ENCODE data around the gene FIGNL2. TPM values are rescaled to one million over a fixed set of nuclear protein-coding genes. Genes with fewer than 3 reads are reported as not detected.

Gene FIGNL2
- total RNA-seq, 1 experiment from 2014 or later = not detected

DNA sequence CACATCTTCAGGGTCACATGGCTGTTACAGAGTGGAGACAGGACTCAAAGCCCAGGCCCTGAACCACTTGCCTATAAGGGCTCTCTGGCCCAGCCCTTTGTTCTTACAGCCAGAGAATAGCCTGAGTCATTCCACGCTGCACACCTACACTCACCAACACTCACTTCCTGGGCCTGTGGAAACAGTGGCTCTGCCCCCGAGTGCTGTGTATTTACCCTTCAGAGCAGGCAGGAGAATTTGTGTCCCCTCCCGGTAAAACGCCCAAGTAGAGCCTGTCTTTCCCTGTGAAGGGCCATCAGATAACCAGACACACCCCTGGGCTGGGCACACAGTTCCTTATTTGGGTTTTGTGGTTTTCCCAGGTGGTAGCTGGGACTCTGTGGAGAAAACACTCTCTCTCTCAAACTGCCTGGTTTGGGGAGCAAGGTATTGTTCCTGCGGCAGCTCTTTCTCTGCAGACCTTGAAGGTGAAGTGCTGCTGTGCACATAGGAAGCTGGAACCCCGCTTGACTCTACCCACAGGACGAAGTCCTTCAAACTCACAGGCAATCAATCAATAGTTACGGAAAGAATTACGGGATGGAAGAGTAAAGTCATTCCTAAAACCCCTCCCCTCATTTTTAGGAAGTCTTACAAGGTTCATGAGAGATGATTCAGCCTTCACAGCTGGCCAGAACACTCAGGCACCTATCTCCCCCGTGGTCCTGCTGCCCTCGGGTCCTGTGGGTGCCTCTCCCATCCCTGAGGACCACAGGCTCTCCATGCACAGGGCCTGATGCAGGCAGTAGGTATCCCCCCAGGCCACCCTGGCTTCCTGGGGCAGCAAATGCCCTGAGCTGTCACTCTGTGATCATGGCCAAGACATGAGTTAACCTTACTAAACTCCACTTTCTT lies 20.3 kb downstream of the FIGNL2 start:
- CTCF ChIA-PET = interaction anchor here (0.6 to 2.2 kb wide), 7 partner anchors 13 to 840 kb away, joined by 3 to 11 read pairs (median 3); a partner anchor contains a TSS
- no peaks in the 10 kb centered on the region for H3K36me3 Mint-ChIP-seq (ENCODE audit: insufficient read depth, unreplicated experiment)

DNA sequence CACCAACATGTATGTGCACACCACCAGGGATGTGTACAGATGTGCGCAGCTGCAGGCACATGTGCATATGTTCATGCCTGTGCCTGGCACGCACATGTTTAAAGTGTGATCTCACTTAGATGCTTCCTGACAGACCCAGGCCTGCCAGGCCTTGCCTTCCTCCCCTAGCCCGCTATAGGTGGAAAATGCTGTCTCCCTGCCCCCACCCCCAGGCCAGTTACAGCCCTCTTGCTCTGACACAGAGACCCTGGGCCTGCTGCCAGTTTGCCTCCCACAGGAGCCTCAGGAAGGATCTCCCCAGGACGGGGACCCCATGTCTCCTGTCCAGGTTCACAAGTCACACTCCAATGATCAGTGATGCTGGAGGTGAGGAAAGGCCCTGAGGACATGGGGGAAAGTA lies 21.6 kb downstream of the FIGNL2 start:
- no TSS peak for BruUV-seq (replicated peaks)
- H3K4me3 Mint-ChIP-seq (ENCODE audit: unreplicated experiment) = no peak overlapping the region
- peaks cover 14% of the 10 kb centered on the region for H3K27me3 Mint-ChIP-seq (ENCODE audit: insufficient read depth, unreplicated experiment)
- H3K36me3 Mint-ChIP-seq (ENCODE audit: insufficient read depth, unreplicated experiment) = no peaks in the 10 kb centered on the region
- intact Hi-C loops (cut with micrococcal nuclease) = no loop called here
- H3K4me1 Mint-ChIP-seq (ENCODE audit: insufficient read depth, unreplicated experiment) = peaks cover 12% of the 10 kb centered on the region
- DNase-seq (ENCODE audit: unreplicated experiment) = no peak
- H3K9me3 Mint-ChIP-seq (ENCODE audit: unreplicated experiment) = no peaks in the 10 kb centered on the region
- H3K27ac Mint-ChIP-seq (ENCODE audit: low read depth, unreplicated experiment) = no peak overlapping the region
- ChIA-PET CTCF (interaction anchor here (4.6 kb wide), 1 partner anchor 404 kb away, joined by 77 read pairs; the partner anchor contains the start of gene SLC4A8), POLR2A (no interaction called here)
- TF ChIP-seq, protein P1, sequence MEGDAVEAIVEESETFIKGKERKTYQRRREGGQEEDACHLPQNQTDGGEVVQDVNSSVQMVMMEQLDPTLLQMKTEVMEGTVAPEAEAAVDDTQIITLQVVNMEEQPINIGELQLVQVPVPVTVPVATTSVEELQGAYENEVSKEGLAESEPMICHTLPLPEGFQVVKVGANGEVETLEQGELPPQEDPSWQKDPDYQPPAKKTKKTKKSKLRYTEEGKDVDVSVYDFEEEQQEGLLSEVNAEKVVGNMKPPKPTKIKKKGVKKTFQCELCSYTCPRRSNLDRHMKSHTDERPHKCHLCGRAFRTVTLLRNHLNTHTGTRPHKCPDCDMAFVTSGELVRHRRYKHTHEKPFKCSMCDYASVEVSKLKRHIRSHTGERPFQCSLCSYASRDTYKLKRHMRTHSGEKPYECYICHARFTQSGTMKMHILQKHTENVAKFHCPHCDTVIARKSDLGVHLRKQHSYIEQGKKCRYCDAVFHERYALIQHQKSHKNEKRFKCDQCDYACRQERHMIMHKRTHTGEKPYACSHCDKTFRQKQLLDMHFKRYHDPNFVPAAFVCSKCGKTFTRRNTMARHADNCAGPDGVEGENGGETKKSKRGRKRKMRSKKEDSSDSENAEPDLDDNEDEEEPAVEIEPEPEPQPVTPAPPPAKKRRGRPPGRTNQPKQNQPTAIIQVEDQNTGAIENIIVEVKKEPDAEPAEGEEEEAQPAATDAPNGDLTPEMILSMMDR (IDR thresholded peaks at IDR 0.05; ENCODE audit: unreplicated experiment) = no peak

More for the DNA sequence above, 20.3 kb downstream of the FIGNL2 start:
- POLR2A ChIA-PET = interaction anchor here (0.6 kb wide), 2 partner anchors 447 to 782 kb away, joined by 3 read pairs; no protein-coding TSS in a partner anchor
- DNase-seq (ENCODE audit: unreplicated experiment) = peak; percentile 35
- Mint-ChIP-seq H3K27ac (ENCODE audit: low read depth, unreplicated experiment) (peak overlapping the region; percentile 49), H3K27me3 (ENCODE audit: insufficient read depth, unreplicated experiment) (peaks cover 27% of the 10 kb centered on the region), H3K9me3 (ENCODE audit: unreplicated experiment) (no peaks in the 10 kb centered on the region), H3K4me1 (ENCODE audit: insufficient read depth, unreplicated experiment) (peaks cover 12% of the 10 kb centered on the region), H3K4me3 (ENCODE audit: unreplicated experiment) (no peak overlapping the region)
- TF ChIP-seq, protein P1 (IDR thresholded peaks at IDR 0.05; ENCODE audit: unreplicated experiment) = no peak
- intact Hi-C loops (cut with micrococcal nuclease) = no loop called here
- no TSS peak for BruUV-seq (replicated peaks)

DNA sequence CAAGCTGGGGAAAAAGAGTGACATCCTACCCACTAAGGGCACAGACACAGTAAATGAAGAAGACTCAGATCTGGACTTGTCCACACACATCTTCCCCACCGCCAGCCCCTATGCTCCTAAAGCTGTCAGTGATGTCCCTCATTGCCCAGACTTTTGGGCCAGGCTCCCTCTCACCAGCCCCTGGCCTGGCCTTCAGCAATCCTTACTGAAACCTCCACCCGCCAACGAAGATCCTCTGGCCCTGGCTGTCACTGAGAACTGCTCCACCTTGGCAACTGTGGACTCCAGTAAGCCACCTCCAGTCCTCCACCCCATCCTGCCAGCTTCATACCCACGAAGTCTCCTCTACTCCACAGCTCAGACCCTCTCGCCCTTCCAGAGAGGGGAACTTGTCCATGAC lies 23.3 kb downstream of the FIGNL2 start:
- H3K9me3 Mint-ChIP-seq (ENCODE audit: unreplicated experiment) = no peaks in the 10 kb centered on the region
- BruUV-seq (replicated peaks) = no TSS peak
- ChIA-PET CTCF (interaction anchor here (1.0 to 4.6 kb wide), 16 partner anchors 11 to 453 kb away, joined by 3 to 77 read pairs (median 5); partner anchors contain the start of genes GALNT6 and SLC4A8), POLR2A (no interaction called here)
- no peak overlapping the region for H3K4me3 Mint-ChIP-seq (ENCODE audit: unreplicated experiment)
- intact Hi-C loops (cut with micrococcal nuclease) = no loop called here
- no peak for DNase-seq (ENCODE audit: unreplicated experiment)
- peaks cover 2% of the 10 kb centered on the region for H3K27me3 Mint-ChIP-seq (ENCODE audit: insufficient read depth, unreplicated experiment)
- H3K27ac Mint-ChIP-seq (ENCODE audit: low read depth, unreplicated experiment) = no peak overlapping the region
- TF ChIP-seq, protein P1 (IDR thresholded peaks at IDR 0.05; ENCODE audit: unreplicated experiment) = no peak
- H3K36me3 Mint-ChIP-seq (ENCODE audit: insufficient read depth, unreplicated experiment) = no peaks in the 10 kb centered on the region
- H3K4me1 Mint-ChIP-seq (ENCODE audit: insufficient read depth, unreplicated experiment) = peaks cover 12% of the 10 kb centered on the region

DNA sequence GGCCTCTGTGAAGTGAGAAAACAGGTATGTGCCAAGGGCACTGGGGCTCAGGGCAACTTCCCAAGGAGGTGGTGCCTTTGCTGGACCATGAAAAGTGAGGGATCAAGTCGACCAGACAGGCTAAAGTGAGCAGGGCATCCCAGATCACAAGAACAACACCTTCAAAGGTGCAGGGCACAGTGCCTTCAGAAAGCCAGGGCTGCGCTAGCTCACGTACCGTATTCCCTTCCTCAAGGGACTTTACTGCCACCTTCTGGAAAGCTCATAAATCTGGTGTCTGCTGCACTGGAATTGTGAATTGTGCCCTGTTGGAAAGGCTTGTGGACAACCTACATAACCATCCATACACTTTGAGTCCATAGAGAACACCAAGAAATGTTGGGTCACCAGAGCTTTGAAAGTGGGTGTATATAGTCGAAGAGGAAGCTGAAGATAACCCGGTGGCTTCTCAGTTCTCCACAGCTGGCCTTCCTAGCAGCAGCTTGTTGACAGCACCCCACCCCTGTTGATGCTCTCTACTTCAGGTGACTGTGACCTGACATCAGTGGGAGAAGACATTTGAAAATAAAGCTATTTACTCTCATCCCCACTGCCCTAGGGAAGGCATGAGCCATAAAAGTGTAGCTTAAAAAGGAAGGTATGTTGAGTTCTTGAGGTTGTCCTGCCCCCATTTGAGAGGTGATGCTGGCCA lies 24.5 kb downstream of the FIGNL2 start:
- ChIA-PET CTCF (interaction anchor here (0.5 to 4.6 kb wide), 61 partner anchors 9 to 587 kb away, joined by 3 to 77 read pairs (median 5); partner anchors contain the start of genes GALNT6 and SLC4A8), POLR2A (interaction anchor here (0.6 to 1.7 kb wide), 4 partner anchors 140 to 515 kb away, joined by 3 to 12 read pairs (median 4); no protein-coding TSS in a partner anchor)
- Mint-ChIP-seq H3K4me3 (ENCODE audit: unreplicated experiment) (no peak overlapping the region), H3K27ac (ENCODE audit: low read depth, unreplicated experiment) (no peak overlapping the region), H3K4me1 (ENCODE audit: insufficient read depth, unreplicated experiment) (peaks cover 12% of the 10 kb centered on the region), H3K27me3 (ENCODE audit: insufficient read depth, unreplicated experiment) (peaks cover 12% of the 10 kb centered on the region), H3K36me3 (ENCODE audit: insufficient read depth, unreplicated experiment) (no peaks in the 10 kb centered on the region), H3K9me3 (ENCODE audit: unreplicated experiment) (no peaks in the 10 kb centered on the region)
- BruUV-seq (replicated peaks) = no TSS peak
- peak; percentile 81 for DNase-seq (ENCODE audit: unreplicated experiment)
- intact Hi-C loops (cut with micrococcal nuclease) = loop anchor here (1.0 to 5.0 kb wide), 6 partner anchors 53 to 403 kb away; partner anchors contain the start of gene SCN8A
- TF ChIP-seq, protein P1 (IDR thresholded peaks at IDR 0.05; ENCODE audit: unreplicated experiment) = peak; percentile 72

Data from MCF 10A (cell line).